HCT116 (cell line): ENCODE results near the gene CIAO2B. TPM values are rescaled to one million over a fixed set of nuclear protein-coding genes. Genes with fewer than 3 reads are reported as not detected.

Experiments
- ATAC-seq: fragments of 200-7000 bp; cut with Tn5 transposase; 2 replicates; pipeline ENCODE4 v1.9.1; 2020; ENCODE audit warnings: mild to moderate bottlenecking, moderate library complexity
- BruUV-seq: library from RNA; stranded (reverse); fragments of 400-500 nt; replicated peaks from 2 replicates; lab custom pipeline; 2021; lab: Mats Ljungman, UMichigan
- CTCF ChIA-PET: fragments of 300-600 bp; sonication (Branson Sonifier 250); formaldehyde crosslinking; loops from one replicate; lab custom pipeline; 2021; ENCODE audit warnings: antibody characterized with exemption; lab: Charles Lee
- POLR2A ChIA-PET: fragments of 300-600, 350-600 bp; sonication (Branson Sonifier 250); formaldehyde crosslinking; loops from one replicate; lab custom pipeline; 2021; ENCODE audit warnings: antibody characterized with exemption; lab: Charles Lee
- RAD21 ChIA-PET, 2 experiments: fragments of 300-600 bp; sonication (Branson Sonifier 250); formaldehyde crosslinking; loops; one replicate each; lab custom pipeline; 2023; ENCODE audit warnings: low total read pairs in 2 of 2; ENCODE audit not compliant: uncharacterized antibody in 2 of 2, unreplicated experiment in 2 of 2, low non-redundant PET in 1 of 2; lab: Charles Lee
- DNase-seq: peaks from one replicate; pipeline ENCODE4 v3.0.0-alpha.2; 2010; ENCODE audit warnings: low read depth, low spot score
- H2AFZ ChIP-seq: fragments of 200-600 bp; shearing (Covaris generic), sonication (generic); 2 replicates; pipeline ENCODE4 v1.6.1; 2017; ENCODE audit warnings: low read depth, mixed run types, mixed read lengths, antibody characterized with exemption, low read length; ENCODE audit not compliant: poor library complexity, severe bottlenecking
- H3K27ac ChIP-seq: 2 replicates; pipeline ENCODE4 v1.5.1; 2012; ENCODE audit warnings: low read depth, low read length
- H3K27me3 ChIP-seq: fragments of 200-600 bp; sonication (generic); 2 replicates; pipeline ENCODE4 v1.6.1; 2016; ENCODE audit warnings: mixed run types, low read length, mixed read lengths; ENCODE audit not compliant: insufficient read depth
- H3K36me3 ChIP-seq, 2 experiments: fragments of 200-500 bp in 1 of 2; fragments of 200-600 bp in 1 of 2; sonication (Bioruptor generic) in 1 of 2; sonication (generic) in 1 of 2; 2 replicates each; pipeline versions ENCODE4 v1.5.1 to v1.6.1; 2014 to 2016; ENCODE audit warnings: low read length in 2 of 2, inconsistent platforms in 1 of 2, mixed read lengths in 1 of 2, mixed run types in 1 of 2; ENCODE audit not compliant: insufficient read depth in 2 of 2, control insufficient read depth in 1 of 2
- H3K4me1 ChIP-seq, 2 experiments: fragments of 200-600 bp in 1 of 2; sonication (generic) in 1 of 2; 2 replicates each; pipeline versions ENCODE4 v1.5.1 to v1.6.1; 2012 to 2017; ENCODE audit warnings: low read length in 2 of 2, inconsistent platforms in 1 of 2, mild to moderate bottlenecking in 1 of 2, mixed read lengths in 1 of 2, mixed run types in 1 of 2, moderate library complexity in 1 of 2; ENCODE audit not compliant: insufficient read depth in 2 of 2, control insufficient read depth in 1 of 2
- H3K4me2 ChIP-seq: fragments of 200-600 bp; sonication (generic); 2 replicates; pipeline ENCODE4 v1.6.1; 2017; ENCODE audit warnings: mixed run types, low read length, mixed read lengths
- H3K4me3 ChIP-seq, 2 experiments: fragments of 200-600 bp in 1 of 2; sonication (generic) in 1 of 2; replicated peaks in 1 of 2; 2 replicates each; pipeline ENCODE4 v1.5.1; 2011 to 2016; ENCODE audit warnings: low read length in 2 of 2, control low read depth in 1 of 2, low read depth in 1 of 2, mild to moderate bottlenecking in 1 of 2, mixed read lengths in 1 of 2, mixed run types in 1 of 2
- H3K79me2 ChIP-seq: fragments of 200-600 bp; sonication (generic); 2 replicates; pipeline ENCODE4 v1.6.1; 2017; ENCODE audit warnings: mild to moderate bottlenecking, mixed run types, low read length, moderate library complexity, mixed read lengths; ENCODE audit not compliant: insufficient read depth
- H3K9ac ChIP-seq: fragments of 200-600 bp; sonication (generic); 2 replicates; pipeline ENCODE4 v1.6.1; 2016; ENCODE audit warnings: low read length, mixed read lengths
- H3K9me2 ChIP-seq: fragments of 200-600 bp; sonication (generic), shearing (Covaris generic); 2 replicates; pipeline ENCODE4 v1.6.1; 2017; ENCODE audit warnings: mixed run types, mild to moderate bottlenecking, moderate library complexity; ENCODE audit not compliant: insufficient read depth
- H3K9me3 ChIP-seq, 2 experiments: fragments of 200-500 bp in 1 of 2; fragments of 200-600 bp in 1 of 2; sonication (Bioruptor generic) in 1 of 2; sonication (generic) in 1 of 2; 2 replicates each; pipeline ENCODE4 v1.6.1; 2014 to 2017; ENCODE audit warnings: low read length in 2 of 2, mixed read lengths in 2 of 2, inconsistent platforms in 1 of 2, low read depth in 1 of 2, mild to moderate bottlenecking in 1 of 2, mixed run types in 1 of 2, moderate library complexity in 1 of 2; ENCODE audit not compliant: control insufficient read depth in 1 of 2, insufficient read depth in 1 of 2
- H4K20me1 ChIP-seq: fragments of 200-600 bp; sonication (generic), shearing (Covaris generic); 2 replicates; pipeline ENCODE4 v1.6.1; 2017; ENCODE audit warnings: mixed run types, mild to moderate bottlenecking, moderate library complexity; ENCODE audit not compliant: insufficient read depth
- ATF3 ChIP-seq: IDR thresholded peaks from 2 replicates; pipeline ENCODE4 v1.6.1; 2012
- CBX3 ChIP-seq: IDR thresholded peaks from 2 replicates; pipeline ENCODE4 v1.6.1; 2012; ENCODE audit warnings: low read depth
- CEBPB ChIP-seq: IDR thresholded peaks from 2 replicates; pipeline ENCODE4 v1.6.1; 2012; ENCODE audit warnings: low read depth
- EGR1 ChIP-seq: IDR thresholded peaks from 2 replicates; pipeline ENCODE4 v1.6.1; 2012; ENCODE audit warnings: low read depth
- EZH2phosphoT487 ChIP-seq: fragments of 200-600 bp; IDR thresholded peaks from 2 replicates; pipeline ENCODE4 v1.6.1; 2018; ENCODE audit warnings: antibody characterized with exemption, borderline replicate concordance
- JUND ChIP-seq: IDR thresholded peaks from 2 replicates; pipeline ENCODE4 v1.6.1; 2012
- POLR2A ChIP-seq: IDR thresholded peaks from 2 replicates; pipeline ENCODE4 v1.7.0; 2011; ENCODE audit warnings: borderline replicate concordance; ENCODE audit not compliant: insufficient read depth, insufficient read length; ENCODE audit errors: extremely low read depth
- POLR2AphosphoS5 ChIP-seq: IDR thresholded peaks from 2 replicates; pipeline ENCODE4 v1.6.1; 2011; ENCODE audit warnings: mild to moderate bottlenecking, low read depth, low read length, moderate library complexity
- RAD21 ChIP-seq: IDR thresholded peaks from 2 replicates; pipeline ENCODE4 v1.6.1; 2012; ENCODE audit warnings: low read depth, mild to moderate bottlenecking
- SIN3A ChIP-seq: IDR thresholded peaks from 2 replicates; pipeline ENCODE4 v1.6.1; 2012; ENCODE audit warnings: low read depth
- SRF ChIP-seq: IDR thresholded peaks from 2 replicates; pipeline ENCODE4 v1.6.1; 2012; ENCODE audit warnings: low read depth
- YY1 ChIP-seq: IDR thresholded peaks from 2 replicates; pipeline ENCODE4 v1.6.1; 2011; ENCODE audit warnings: low read length, low read depth, moderate library complexity, mild to moderate bottlenecking; ENCODE audit not compliant: insufficient replicate concordance; ENCODE audit errors: extremely low read depth
- ZBTB33 ChIP-seq: IDR thresholded peaks from 2 replicates; pipeline ENCODE4 v1.6.1; 2011; ENCODE audit warnings: mild to moderate bottlenecking, low read length, moderate library complexity; ENCODE audit not compliant: insufficient replicate concordance; ENCODE audit errors: extremely low read depth
- ZFX ChIP-seq: fragments of 450-650 bp; IDR thresholded peaks from 2 replicates; pipeline ENCODE4 v1.6.1; 2017
- ZNF274 ChIP-seq: fragments of 200-500 bp; sonication (Bioruptor generic); IDR thresholded peaks from 2 replicates; pipeline ENCODE4 v1.6.1; 2014; ENCODE audit warnings: mild to moderate bottlenecking, low read depth, low read length, inconsistent platforms
- intact Hi-C: fragments of 100-400 bp; cut with micrococcal nuclease; formaldehyde crosslinking; loops from 2 replicates; pipeline ENCODE4 v1.10.0; 2022
- total RNA-seq: library from RNA; stranded (reverse); gene quantifications from one replicate; pipeline ENCODE4 v1.2.1, GENCODE V29; 2021; ENCODE audit not compliant: unreplicated experiment
- TF ChIP-seq, protein P1 (sequence below): IDR thresholded peaks from 2 replicates; pipeline ENCODE4 v1.6.1; 2012

The CIAO2B gene
- total RNA-seq, 1 experiment from 2014 or later = 113 TPM

GRCh38 chr16:66908762-66909559, 25.2 kb downstream of the CIAO2B start:
- RAD21 ChIA-PET = interaction anchor here in 1 of 2 experiments (1.2 kb wide), 1 partner anchor 20 kb away, joined by 4 read pairs; no protein-coding TSS in a partner anchor
- ATAC-seq (no peak), DNase-seq (no peak)
- H3K9me2 ChIP-seq = no peaks in the 10 kb centered on the region
- no peaks in the 10 kb centered on the region for H3K9me3 ChIP-seq
- H2AFZ ChIP-seq = no peak overlapping the region
- POLR2A ChIA-PET = interaction anchor here (1.0 kb wide), 1 partner anchor 10 kb away, joined by 3 read pairs; no protein-coding TSS in a partner anchor
- CTCF ChIA-PET = interaction anchor here (1.1 to 2.2 kb wide), 10 partner anchors 9 to 52 kb away, joined by 3 to 10 read pairs (median 5); partner anchors contain the start of genes CDH16, CES3 and PDP2
- no peak overlapping the region for H3K4me2 ChIP-seq
- no peak overlapping the region for H3K4me3 ChIP-seq
- H3K27me3 ChIP-seq = no peaks in the 10 kb centered on the region
- H3K79me2 ChIP-seq = no peaks in the 10 kb centered on the region
- TF ChIP-seq EZH2phosphoT487 (no peak), CEBPB (no peak), RAD21 (no peak), ATF3 (no peak)
- TF ChIP-seq, protein P1, sequence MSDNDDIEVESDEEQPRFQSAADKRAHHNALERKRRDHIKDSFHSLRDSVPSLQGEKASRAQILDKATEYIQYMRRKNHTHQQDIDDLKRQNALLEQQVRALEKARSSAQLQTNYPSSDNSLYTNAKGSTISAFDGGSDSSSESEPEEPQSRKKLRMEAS = no peak
- no TSS peak for BruUV-seq
- peaks cover 10 to 25% of the 10 kb centered on the region in 2 experiments for H3K4me1 ChIP-seq
- H3K9ac ChIP-seq = no peak overlapping the region
- H3K36me3 ChIP-seq = no peaks in the 10 kb centered on the region
- H4K20me1 ChIP-seq = no peaks in the 10 kb centered on the region
- intact Hi-C loops = no loop called here
- no peak overlapping the region for H3K27ac ChIP-seq

GRCh38 chr16:66908116-66908515, 26.1 kb downstream of the CIAO2B start:
- Histone ChIP-seq H3K9ac (no peak overlapping the region), H3K9me2 (no peaks in the 10 kb centered on the region), H4K20me1 (no peaks in the 10 kb centered on the region), H3K4me1 (peaks cover 10 to 25% of the 10 kb centered on the region in 2 experiments), H3K4me3 (no peak overlapping the region), H2AFZ (no peak overlapping the region), H3K27ac (no peak overlapping the region), H3K79me2 (no peaks in the 10 kb centered on the region), H3K36me3 (no peaks in the 10 kb centered on the region), H3K4me2 (no peak overlapping the region), H3K27me3 (no peaks in the 10 kb centered on the region), H3K9me3 (no peaks in the 10 kb centered on the region)
- ChIA-PET CTCF (no interaction called here), POLR2A (no interaction called here), RAD21 (no interaction called here)
- intact Hi-C loops = no loop called here
- ATAC-seq = no peak
- no TSS peak for BruUV-seq
- no peak for DNase-seq
- no peak for TF ChIP-seq POLR2A
- TF ChIP-seq YY1 = no peak
- no peak for TF ChIP-seq EGR1
- TF ChIP-seq JUND = no peak
- no peak for TF ChIP-seq ZBTB33
- no peak for TF ChIP-seq SIN3A
- no peak for TF ChIP-seq ZFX
- TF ChIP-seq CBX3 = no peak
- no peak for TF ChIP-seq POLR2AphosphoS5
- no peak for TF ChIP-seq ZNF274
- no peak for TF ChIP-seq RAD21
- no peak for TF ChIP-seq EZH2phosphoT487
- no peak for TF ChIP-seq SRF
- no peak for TF ChIP-seq ATF3
